ENCODE results near the gene RAB11FIP4. TPM values are rescaled to one million over a fixed set of nuclear protein-coding genes. Genes with fewer than 3 reads are reported as not detected.

Gene RAB11FIP4
- total and polyA plus RNA-seq, 12 donors: 1.6 to 13.9 (median 8.4) TPM

DNA sequence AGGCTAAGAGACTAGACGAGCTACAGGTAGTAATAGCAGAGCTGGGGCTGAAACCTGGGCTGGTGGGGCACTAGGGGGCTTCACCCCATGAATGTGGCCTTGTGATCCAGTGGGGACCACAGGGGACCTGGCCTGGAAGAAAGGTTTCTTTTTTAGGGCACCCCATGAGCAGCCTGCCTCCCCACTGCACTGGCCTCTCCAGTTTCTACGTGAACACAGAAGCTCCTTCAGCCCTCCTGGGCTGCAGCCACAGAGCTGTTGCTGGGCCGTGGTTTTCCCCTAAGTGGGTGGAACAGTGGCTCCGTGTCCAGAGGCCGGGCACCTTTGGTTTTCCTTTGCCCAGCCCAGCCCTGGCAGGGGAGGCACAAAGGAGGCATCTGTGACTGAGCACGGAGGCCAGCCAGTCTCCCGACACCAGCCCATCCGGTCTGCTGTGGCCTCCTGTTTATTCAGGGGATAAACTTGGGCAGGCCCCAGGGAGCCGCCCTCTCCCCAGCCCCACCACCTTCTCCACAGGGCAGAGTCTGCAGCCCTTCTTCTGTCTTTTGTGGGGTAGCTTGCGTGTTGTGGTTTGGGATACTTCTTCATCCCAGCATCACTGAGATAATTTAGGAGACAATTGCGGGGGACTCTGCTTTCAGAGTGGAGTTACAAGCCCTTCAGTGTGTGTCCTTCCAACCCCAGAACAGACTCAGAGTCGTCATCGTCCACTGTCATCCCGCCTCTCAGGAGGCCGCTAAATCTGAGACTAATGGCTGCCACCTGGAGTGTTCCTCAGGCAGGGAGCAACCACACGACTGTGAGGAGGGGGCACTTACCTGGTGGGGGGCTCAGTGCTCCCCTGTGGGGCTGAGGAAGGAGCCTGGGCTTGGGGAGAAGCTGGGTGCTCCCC lies 85.3 kb downstream of the RAB11FIP4 start:
- intact Hi-C loops (cut with DNase I): no loop called here

DNA sequence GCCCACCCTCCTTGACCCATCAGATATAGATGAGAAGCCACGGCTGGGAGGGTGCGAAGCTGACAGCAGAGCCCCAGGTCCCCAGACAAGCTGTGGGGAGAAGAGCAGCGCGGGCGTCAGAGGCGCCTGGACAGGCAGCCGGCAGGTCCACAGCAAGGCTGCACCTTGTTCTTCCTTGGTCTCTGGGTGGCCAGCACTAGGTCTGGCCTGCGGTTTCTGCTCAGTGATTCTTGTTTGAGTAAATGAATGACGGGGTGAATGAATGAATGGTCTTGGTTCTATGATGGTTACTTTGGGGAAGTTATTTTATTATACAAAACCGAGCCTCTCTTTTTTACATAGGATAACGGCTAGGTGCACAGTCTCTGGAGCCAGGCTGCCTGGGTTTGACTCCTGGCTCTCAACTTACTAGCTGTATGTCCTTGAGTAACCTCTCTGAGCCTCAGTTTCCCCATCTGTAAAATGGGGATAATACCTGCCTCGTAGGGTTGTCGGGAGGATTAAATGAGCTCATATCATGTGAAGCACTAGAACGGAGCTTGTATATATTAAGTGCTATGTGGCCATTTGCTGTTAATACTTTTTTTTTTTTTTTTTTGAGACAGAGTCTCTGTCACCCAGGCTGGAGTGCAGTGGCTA lies 86.1 kb downstream of the RAB11FIP4 start:
- TF ChIP-seq, protein P1, sequence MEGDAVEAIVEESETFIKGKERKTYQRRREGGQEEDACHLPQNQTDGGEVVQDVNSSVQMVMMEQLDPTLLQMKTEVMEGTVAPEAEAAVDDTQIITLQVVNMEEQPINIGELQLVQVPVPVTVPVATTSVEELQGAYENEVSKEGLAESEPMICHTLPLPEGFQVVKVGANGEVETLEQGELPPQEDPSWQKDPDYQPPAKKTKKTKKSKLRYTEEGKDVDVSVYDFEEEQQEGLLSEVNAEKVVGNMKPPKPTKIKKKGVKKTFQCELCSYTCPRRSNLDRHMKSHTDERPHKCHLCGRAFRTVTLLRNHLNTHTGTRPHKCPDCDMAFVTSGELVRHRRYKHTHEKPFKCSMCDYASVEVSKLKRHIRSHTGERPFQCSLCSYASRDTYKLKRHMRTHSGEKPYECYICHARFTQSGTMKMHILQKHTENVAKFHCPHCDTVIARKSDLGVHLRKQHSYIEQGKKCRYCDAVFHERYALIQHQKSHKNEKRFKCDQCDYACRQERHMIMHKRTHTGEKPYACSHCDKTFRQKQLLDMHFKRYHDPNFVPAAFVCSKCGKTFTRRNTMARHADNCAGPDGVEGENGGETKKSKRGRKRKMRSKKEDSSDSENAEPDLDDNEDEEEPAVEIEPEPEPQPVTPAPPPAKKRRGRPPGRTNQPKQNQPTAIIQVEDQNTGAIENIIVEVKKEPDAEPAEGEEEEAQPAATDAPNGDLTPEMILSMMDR (IDR thresholded peaks at IDR 0.05): no peak
- intact Hi-C loops (cut with DNase I): no loop called here
- Histone ChIP-seq H3K27ac (no peak overlapping the region), H3K9me3 (no peaks in the 10 kb centered on the region), H3K27me3 (peaks cover 0 to 9% (median 4%) of the 10 kb centered on the region in 7 donors), H3K4me3 (no peak overlapping the region), H3K36me3 (no peaks in the 10 kb centered on the region), H3K4me1 (peaks cover 0 to 3% (median 0%) of the 10 kb centered on the region in 9 donors)
- DNase-seq: no peak
- WGBS, 2 donors: 88 to 91% methylated on average over 14 of the region's 14 CpGs
- no peak for ATAC-seq

More for the DNA sequence above, 85.3 kb downstream of the RAB11FIP4 start:
- Histone ChIP-seq H3K36me3 (no peaks in the 10 kb centered on the region), H3K27ac (no peak overlapping the region), H3K4me1 (peaks cover 0 to 3% (median 0%) of the 10 kb centered on the region in 9 donors), H3K4me3 (no peak overlapping the region), H3K27me3 (peaks cover 0 to 9% (median 2%) of the 10 kb centered on the region in 7 donors), H3K9me3 (no peaks in the 10 kb centered on the region)
- TF ChIP-seq, protein P1 (IDR thresholded peaks at IDR 0.05): no peak
- ATAC-seq (no peak), DNase-seq (no peak)
- WGBS, 2 donors: 64 to 65% methylated on average over 16 of the region's 16 CpGs

DNA sequence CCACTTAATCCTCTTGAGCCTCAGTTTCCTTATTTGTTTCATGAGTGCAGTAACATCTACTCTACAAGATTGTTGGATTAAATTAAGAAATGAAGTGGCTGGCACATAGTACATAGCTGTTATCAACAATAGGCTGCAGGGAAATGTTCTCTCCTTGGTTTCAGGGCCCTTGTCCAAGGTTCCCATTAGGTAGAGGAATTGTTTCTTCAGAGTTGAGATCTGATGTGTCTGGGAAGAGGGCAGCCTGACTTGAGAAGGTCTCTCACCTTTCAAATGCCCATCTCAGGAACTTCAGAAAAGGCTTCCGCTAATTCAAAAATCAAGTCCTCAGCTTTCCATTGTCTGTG lies 87.6 kb downstream of the RAB11FIP4 start:
- Histone ChIP-seq H3K27ac (no peak overlapping the region), H3K4me1 (peaks cover 0 to 3% (median 0%) of the 10 kb centered on the region in 9 donors), H3K9me3 (no peaks in the 10 kb centered on the region), H3K27me3 (peaks cover 0 to 9% (median 4%) of the 10 kb centered on the region in 7 donors), H3K4me3 (no peak overlapping the region), H3K36me3 (no peaks in the 10 kb centered on the region)
- no peak for ATAC-seq
- TF ChIP-seq, protein P1 (IDR thresholded peaks at IDR 0.05): no peak
- no peak for DNase-seq
- 100% methylated on average over 1 of the region's 1 CpG for WGBS, 2 donors
- intact Hi-C loops (cut with DNase I): no loop called here

DNA sequence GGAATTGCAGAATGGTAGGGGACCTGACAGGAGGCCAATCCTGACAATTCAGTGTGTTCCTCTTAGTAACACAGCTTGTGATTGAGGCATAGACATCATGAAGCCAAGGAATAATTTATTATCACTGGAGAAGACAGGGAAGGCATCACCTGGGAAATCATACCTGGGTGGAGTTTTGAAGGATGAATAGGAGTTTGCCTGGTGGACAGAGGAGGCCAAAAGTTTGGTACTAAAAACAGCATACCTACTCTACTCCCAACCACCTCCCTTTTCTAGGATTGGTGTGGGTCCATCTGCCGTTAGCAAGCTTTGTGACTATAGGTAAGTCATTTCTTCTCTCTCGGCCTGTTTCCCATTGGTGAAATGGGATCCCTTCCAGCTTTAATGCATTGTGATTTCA lies 88.0 kb downstream of the RAB11FIP4 start:
- no peaks in the 10 kb centered on the region for H3K36me3 ChIP-seq
- no peak overlapping the region for H3K4me3 ChIP-seq
- no peaks in the 10 kb centered on the region for H3K9me3 ChIP-seq
- no peak overlapping the region for H3K27ac ChIP-seq
- no peak for ATAC-seq
- DNase-seq: no peak
- intact Hi-C loops (cut with DNase I): no loop called here
- H3K4me1 ChIP-seq: peaks cover 0 to 3% (median 0%) of the 10 kb centered on the region in 9 donors
- TF ChIP-seq, protein P1 (IDR thresholded peaks at IDR 0.05): no peak
- 95 to 98% methylated on average over 2 of the region's 2 CpGs for WGBS, 2 donors
- H3K27me3 ChIP-seq: peaks cover 0 to 9% (median 4%) of the 10 kb centered on the region in 7 donors

Measured in heart right ventricle (tissue), 16 donors.